Right renal pelvis (tissue), 4 donors: ENCODE measurements around the gene CMC1. TPM values are rescaled to one million over a fixed set of nuclear protein-coding genes. Genes with fewer than 3 reads are reported as not detected.

ENCODE experiments used
- DNase-seq, 4 donors: peaks; one replicate each; pipeline ENCODE4 v3.0.0-alpha.2; 2013; ENCODE audit warnings: low read depth in 4 of 4, low spot score in 3 of 4, missing footprints in 1 of 4
- polyA plus RNA-seq, 4 donors: library from polyadenylated mRNA; unstranded; fragments of 120-200 nt; gene quantifications; one replicate each; pipeline ENCODE4 v1.2.1, GENCODE V29; 2013; ENCODE audit not compliant: insufficient read length in 4 of 4

Gene CMC1
- polyA plus RNA-seq, 4 donors, result 27.6 to 33.4 (median 29.4) TPM

DNA sequence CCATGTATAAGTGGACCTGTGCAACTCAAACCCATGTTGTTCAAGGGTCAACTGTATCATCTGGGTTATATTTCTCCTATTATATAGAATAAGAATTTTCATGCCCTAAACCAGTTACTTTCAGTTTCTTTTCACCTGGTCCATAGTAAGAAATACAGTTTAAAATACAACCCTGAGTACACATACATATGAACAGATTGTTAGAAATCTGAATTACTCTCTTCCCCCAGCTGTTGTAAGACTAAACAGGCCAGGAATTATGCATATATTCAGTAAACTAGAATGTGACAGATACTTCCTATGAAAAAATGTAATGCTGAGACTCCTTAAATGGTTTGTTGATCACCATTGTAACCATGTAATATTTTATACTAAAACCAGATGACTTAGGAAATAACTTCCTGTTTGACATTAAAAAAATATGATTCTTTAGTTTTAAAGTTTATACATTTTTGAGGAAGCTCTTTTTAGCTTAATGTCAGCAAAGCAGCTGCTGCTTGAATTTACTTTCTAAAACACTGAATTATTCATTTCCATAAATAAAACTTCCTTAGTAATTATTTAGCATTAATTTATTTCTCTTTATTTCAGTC lies 54.6 kb downstream of the CMC1 start:
- no peak for DNase-seq

DNA sequence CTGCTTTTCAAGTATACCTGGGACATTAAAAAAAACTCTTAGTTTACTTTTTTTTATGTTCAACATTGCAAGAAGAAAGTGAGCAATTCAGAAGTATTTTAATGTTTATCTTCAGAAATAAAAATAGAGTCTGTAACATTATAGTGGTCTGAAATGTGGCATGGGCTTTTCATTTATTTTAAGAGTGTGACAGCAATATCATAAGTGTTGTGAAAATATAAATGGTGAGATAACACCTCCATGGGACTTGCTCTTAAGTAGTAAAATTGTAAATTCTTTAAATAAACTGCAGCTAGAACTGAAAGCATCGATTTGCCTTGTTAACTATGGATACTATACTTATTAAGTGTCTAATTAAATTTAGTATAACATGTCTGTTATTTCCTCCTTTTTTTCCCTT lies 58.3 kb downstream of the CMC1 start:
- DNase-seq, result no peak

GRCh38 chr3:28300345-28300962 lies 59.0 kb downstream of the CMC1 start:
- no peak for DNase-seq

DNA sequence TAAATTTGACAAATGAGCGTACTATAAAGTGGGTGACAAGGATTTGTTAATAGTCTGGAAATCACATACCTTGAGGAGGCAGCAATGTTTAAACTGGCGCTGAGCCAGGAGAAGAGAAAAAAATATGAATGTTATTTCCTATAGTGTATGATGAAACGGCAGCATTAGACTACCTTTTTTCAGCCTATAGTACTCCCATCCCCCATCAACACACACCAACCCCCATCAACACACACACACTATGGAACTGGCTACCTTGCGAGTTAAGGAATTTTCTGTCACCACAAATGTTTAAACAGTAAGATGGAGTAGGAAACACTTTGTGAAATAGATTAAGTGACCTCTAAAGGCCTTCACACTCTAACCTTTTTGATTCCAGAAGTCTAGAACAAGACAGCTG lies 60.3 kb downstream of the CMC1 start:
- DNase-seq, result no peak

- DNase-seq, result no peak
Measured at GRCh38 chr3:28308196-28308595, 66.8 kb downstream of the CMC1 start.

DNA sequence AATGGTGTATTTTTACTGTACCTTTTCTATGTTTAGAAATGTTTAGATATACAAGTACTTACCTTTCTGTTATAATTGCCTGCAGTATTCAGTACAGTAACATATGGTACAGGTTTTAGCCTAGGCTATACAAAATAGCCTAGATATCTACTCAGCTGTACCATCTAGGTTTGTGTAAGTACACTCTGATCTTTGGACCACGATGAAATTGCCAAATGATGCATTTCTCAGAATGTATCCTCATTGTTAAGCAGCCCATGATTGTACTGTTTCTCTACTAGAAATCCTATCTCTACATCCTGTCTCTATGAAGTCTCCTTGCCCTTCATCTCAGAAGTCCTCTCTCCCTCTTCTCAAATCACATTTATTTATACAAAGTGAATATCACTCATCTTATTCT lies 74.3 kb downstream of the CMC1 start:
- no peak for DNase-seq

DNA sequence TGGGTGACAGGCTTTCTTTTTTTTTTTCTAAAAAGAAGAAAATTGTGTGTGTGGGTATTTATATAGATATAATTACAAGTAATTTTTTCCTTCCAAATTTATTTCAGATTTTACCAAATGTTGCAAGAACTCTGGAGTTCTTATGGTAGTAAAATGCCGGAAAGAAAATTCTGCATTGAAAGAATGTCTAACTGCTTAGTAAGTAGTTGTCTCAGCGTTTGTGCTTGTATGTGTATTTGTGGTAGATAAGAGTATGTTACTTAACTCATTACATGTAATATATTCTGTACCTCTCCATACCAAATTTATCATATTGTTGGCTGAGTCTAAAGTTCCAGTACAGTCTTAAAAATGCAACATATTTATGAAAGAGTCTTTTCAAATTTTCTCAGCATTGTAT lies 74.8 kb downstream of the CMC1 start:
- DNase-seq, result no peak

- no peak for DNase-seq
Measured at GRCh38 chr3:28317438-28318022, 76.1 kb downstream of the CMC1 start.

DNA sequence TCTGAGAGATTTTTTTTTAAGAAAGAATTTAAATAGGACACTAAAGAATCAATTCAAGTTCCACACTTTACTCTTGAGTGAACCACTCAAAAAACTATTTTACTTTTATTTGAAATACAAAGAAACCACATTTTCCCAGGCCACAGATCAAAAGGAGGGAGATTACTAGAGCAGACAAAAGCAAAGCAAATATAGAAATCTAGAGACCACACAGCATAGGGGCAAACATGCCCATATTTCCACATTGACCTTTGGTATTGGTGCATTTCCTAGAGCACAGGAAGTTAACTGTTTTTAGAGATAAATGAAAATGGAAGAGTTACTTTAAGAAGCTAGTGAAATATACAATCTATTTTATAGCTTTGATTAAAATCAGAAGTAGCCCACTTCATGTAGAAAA lies 79.6 kb downstream of the CMC1 start:
- no peak for DNase-seq

DNA sequence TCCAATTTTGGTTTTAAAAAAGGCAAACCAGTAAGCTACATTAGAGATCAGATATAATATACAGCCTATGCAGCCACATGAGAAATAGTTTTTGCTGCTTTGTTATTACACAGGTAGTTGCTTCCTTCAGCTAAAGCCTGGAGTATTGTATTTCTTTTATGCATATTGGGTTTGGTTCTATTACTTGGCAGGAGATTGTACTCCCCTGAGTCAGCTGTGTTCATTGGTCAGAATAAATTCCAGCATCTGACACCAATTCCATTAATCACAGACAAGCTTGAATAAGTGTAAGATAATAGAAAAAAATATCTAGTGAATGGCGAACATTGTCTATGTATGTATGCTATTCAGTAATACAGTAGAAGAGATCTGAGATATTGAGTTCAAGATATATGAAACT lies 81.0 kb downstream of the CMC1 start:
- no peak for DNase-seq

GRCh38 chr3:28326458-28326926 lies 85.1 kb downstream of the CMC1 start:
- no peak for DNase-seq

DNA sequence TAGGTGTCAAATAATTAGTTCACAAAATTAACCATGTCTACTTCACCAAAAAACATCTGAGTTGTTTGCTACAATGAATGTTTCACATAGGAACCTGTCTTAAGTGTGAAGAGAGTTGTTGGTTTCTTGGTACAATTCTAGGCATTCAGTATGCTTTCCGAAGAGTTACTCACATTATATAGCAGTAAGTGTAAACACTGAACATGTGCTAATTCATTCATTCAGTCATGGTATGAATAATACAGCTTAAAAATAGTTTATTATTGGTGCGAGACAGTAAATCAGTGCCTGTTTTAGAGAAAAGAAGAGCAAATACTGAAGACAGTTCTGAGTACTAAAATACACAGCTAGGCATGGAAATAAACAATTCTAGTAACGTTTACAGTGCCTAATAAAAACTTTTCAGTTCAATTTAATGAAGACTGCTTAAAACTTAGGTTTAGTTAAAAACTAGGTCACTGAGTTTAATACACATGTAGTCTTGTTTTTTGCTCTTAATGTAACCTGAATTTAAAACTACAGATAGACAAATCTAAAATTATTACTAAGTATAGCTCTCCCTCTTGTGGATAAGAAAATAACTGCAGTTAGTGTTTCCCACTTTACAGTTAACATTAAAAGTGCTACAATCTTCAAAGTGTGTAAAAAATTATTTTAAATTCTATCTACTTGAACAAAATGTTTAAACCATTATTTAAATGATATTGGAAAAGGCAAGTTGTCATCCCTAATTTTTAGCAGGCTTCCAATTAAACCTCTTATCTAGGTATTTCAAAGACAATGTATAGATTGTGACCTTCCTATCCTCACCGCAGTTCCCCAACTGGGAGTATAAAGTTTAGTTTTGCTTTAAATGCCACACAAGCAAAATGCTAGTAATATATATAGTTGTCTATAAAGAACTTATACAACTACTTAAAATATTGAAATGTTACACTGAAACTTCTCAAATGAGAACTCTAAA lies 87.1 kb downstream of the CMC1 start:
- DNase-seq, result no peak

- no peak for DNase-seq
Measured at GRCh38 chr3:28334552-28334951, 93.1 kb downstream of the CMC1 start.

DNA sequence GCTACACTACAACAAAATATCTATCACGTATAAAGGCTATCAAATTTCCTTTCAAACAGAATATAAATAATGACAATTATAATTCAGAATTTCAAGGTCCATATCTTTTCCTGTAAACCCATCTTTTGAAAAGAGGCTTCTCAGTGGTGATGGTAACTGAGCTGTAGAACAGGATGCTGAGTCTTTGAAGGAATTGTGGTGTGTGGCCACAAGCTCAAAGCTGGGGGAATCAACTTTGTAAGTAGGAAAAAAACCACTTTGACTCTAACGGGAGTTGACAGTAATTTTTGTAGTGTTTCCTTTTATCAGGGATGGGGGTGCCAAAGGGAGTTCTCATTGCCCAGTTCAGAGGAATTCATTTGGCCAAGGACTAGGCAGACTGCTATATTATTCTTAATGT lies 93.8 kb downstream of the CMC1 start:
- DNase-seq, result no peak

GRCh38 chr3:28337230-28337629 lies 95.8 kb downstream of the CMC1 start:
- DNase-seq, result no peak

- DNase-seq, result no peak
Measured at GRCh38 chr3:28343144-28343543, 101.7 kb downstream of the CMC1 start.

DNA sequence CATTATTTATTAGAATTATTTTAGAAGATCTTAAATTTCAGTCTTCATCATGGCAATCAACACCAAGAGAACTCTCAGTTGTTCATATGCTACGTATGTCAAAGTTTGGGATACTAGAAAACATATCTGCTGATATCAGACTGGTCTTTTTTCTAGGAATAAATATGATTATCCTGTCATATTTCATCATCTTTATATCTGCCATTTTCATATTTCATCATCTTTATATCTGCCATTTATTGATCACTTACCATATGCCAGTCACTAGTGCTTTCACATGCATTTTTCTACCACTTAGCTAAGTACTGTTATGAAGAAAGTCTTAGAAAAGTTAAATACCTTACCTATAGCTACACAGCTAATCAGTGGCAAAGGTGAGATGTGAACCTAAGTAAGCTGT lies 104.3 kb downstream of the CMC1 start:
- DNase-seq, result no peak

DNA sequence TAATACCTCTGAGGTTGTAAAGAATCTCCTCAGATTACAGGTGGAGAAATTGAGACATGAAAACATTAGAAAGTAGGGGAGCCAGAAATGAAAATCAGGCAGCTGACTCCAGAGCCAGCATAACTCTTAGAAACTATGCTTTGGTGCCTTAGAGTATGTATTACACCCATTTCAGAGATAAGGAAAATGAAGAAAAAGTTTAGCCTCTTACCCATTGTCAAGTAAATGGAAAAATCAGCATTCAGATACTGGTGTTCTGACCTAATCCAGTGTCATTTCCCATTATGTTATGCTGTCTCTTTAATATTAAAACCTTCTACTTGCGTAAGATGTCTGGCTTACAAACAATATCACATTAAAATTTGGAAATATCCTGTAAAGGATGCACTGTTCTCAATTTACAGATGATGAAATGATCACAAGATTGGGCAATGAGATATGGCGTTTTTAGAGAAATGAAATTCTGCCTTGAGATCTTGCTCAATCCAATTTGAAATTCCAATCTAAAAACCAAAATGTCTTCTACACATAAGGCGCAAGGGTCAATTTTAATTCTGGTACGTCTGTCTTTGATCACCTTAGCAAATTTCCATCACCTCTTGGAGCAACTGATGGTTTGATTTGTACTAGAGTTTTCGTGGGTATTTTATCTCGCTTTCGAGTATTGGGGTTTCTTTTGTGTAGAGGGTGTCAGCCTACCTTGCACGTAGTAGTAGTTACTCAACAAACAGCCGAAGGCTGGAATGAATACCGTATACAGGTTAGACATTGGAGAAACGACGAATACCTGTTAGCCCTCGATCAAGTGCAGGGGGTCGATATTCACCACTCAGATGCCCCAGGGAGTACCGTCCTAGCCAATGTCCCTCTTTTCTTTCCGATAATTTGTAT lies 106.2 kb downstream of the CMC1 start:
- no peak for DNase-seq

GRCh38 chr3:28348265-28348628 lies 106.8 kb downstream of the CMC1 start:
- no peak for DNase-seq
